A673 (cell line): ENCODE data around the gene C16orf74. TPM values are rescaled to one million over a fixed set of nuclear protein-coding genes. Genes with fewer than 3 reads are reported as not detected.
A peak's percentile ranks its signal among the peaks of the same experiment; 100 is the strongest.

Source experiments
- BruUV-seq: library from RNA; stranded (reverse); fragments of 400-500 nt; replicated peaks from 2 replicates; lab custom pipeline; 2021; lab: Mats Ljungman, UMichigan
- CTCF ChIA-PET: fragments of 300-600 bp; sonication (Branson Sonifier 250); formaldehyde crosslinking; loops from one replicate; lab custom pipeline; 2022; ENCODE audit warnings: antibody characterized with exemption; lab: Charles Lee
- POLR2A ChIA-PET: fragments of 300-600 bp; sonication (Branson Sonifier 250); formaldehyde crosslinking; loops from one replicate; lab custom pipeline; 2022; ENCODE audit warnings: antibody characterized with exemption; ENCODE audit not compliant: low non-redundant PET; lab: Charles Lee
- DNase-seq: peaks from one replicate; pipeline ENCODE4 v3.0.0-alpha.2; 2015; ENCODE audit warnings: low spot score
- H3K27ac ChIP-seq: fragments of 200-600 bp; sonication (generic); 2 replicates; pipeline ENCODE4 v1.5.1; 2016; ENCODE audit warnings: mixed run types, low read depth, mild to moderate bottlenecking, mixed read lengths, antibody characterized with exemption, low read length; ENCODE audit not compliant: poor library complexity, severe bottlenecking
- H3K27me3 ChIP-seq: fragments of 200-600 bp; sonication (generic); replicated peaks from 2 replicates; pipeline ENCODE4 v1.6.1; 2017; ENCODE audit warnings: mixed run types, low read depth, mild to moderate bottlenecking, mixed read lengths, antibody characterized with exemption, low read length; ENCODE audit not compliant: insufficient read depth, poor library complexity
- H3K36me3 ChIP-seq: fragments of 200-600 bp; sonication (generic); 2 replicates; pipeline ENCODE4 v1.6.1; 2016; ENCODE audit warnings: mixed run types, mild to moderate bottlenecking, mixed read lengths, antibody characterized with exemption, low read length; ENCODE audit not compliant: insufficient read depth, poor library complexity, severe bottlenecking
- H3K4me1 ChIP-seq: fragments of 200-600 bp; sonication (generic); 2 replicates; pipeline ENCODE4 v1.6.1; 2017; ENCODE audit warnings: mixed run types, mild to moderate bottlenecking, mixed read lengths, antibody characterized with exemption, low read length; ENCODE audit not compliant: insufficient read depth, poor library complexity, severe bottlenecking
- H3K4me3 ChIP-seq: fragments of 200-600 bp; sonication (generic); 2 replicates; pipeline ENCODE4 v1.5.1; 2016; ENCODE audit warnings: low read depth, mixed run types, mild to moderate bottlenecking, mixed read lengths, low read length; ENCODE audit not compliant: poor library complexity, severe bottlenecking
- H3K9me3 ChIP-seq: fragments of 200-600 bp; sonication (generic); 2 replicates; pipeline ENCODE4 v1.6.1; 2016; ENCODE audit warnings: mixed run types, low read depth, mild to moderate bottlenecking, mixed read lengths, antibody characterized with exemption, low read length; ENCODE audit not compliant: poor library complexity, severe bottlenecking
- EZH2 ChIP-seq: fragments of 200-600 bp; sonication (generic); IDR thresholded peaks from 2 replicates; pipeline ENCODE4 v1.6.1; 2017; ENCODE audit warnings: borderline replicate concordance, low read depth, mild to moderate bottlenecking, mixed read lengths, antibody characterized with exemption, low read length; ENCODE audit not compliant: poor library complexity, severe bottlenecking
- intact Hi-C: fragments of 100-400 bp; cut with micrococcal nuclease; formaldehyde crosslinking; loops from one replicate; pipeline ENCODE4 v1.10.0; 2022; ENCODE audit not compliant: unreplicated experiment
- total RNA-seq: library from RNA; stranded (reverse); gene quantifications from 2 replicates; pipeline ENCODE4 v1.2.3, GENCODE V29; 2021
- TF ChIP-seq, protein P1 (sequence below): fragments of 300-800, 200-600 bp; sonication (generic); conservative IDR thresholded peaks from 2 replicates; pipeline ENCODE4 v1.5.1; 2017; ENCODE audit warnings: low read depth, mild to moderate bottlenecking, antibody characterized with exemption, low read length, moderate library complexity, mixed read lengths

The C16orf74 gene
- total RNA-seq, 1 experiment from 2014 or later, result 3.8 TPM

DNA sequence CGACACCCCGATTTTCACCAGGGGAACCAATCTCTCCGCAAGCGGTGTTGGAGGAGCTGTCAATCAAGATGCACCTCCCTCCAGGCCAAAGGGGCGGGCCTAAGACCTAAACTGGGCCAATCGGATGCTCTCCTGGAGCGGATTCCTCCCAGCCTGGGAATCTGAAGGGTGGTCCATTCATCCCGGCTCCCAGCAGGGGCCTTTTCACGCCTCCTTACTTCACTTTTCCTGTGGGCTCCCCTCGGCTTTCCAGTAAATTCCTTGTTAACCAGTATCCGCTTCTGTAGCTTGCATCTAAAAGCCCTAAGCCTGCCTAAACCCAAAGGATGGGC, 17.1 kb downstream of the C16orf74 start:
- no peak for TF ChIP-seq EZH2
- TF ChIP-seq, protein P1, sequence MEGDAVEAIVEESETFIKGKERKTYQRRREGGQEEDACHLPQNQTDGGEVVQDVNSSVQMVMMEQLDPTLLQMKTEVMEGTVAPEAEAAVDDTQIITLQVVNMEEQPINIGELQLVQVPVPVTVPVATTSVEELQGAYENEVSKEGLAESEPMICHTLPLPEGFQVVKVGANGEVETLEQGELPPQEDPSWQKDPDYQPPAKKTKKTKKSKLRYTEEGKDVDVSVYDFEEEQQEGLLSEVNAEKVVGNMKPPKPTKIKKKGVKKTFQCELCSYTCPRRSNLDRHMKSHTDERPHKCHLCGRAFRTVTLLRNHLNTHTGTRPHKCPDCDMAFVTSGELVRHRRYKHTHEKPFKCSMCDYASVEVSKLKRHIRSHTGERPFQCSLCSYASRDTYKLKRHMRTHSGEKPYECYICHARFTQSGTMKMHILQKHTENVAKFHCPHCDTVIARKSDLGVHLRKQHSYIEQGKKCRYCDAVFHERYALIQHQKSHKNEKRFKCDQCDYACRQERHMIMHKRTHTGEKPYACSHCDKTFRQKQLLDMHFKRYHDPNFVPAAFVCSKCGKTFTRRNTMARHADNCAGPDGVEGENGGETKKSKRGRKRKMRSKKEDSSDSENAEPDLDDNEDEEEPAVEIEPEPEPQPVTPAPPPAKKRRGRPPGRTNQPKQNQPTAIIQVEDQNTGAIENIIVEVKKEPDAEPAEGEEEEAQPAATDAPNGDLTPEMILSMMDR, result no peak
- ChIA-PET POLR2A (no interaction called here), CTCF (no interaction called here)
- no peak overlapping the region for H3K4me3 ChIP-seq
- peak; percentile 75 for DNase-seq
- BruUV-seq, result no TSS peak
- no peaks in the 10 kb centered on the region for H3K9me3 ChIP-seq
- intact Hi-C loops, result no loop called here
- H3K27me3 ChIP-seq, result no peaks in the 10 kb centered on the region
- H3K36me3 ChIP-seq, result no peaks in the 10 kb centered on the region
- H3K4me1 ChIP-seq, result peaks cover 7% of the 10 kb centered on the region
- H3K27ac ChIP-seq, result no peak overlapping the region

DNA sequence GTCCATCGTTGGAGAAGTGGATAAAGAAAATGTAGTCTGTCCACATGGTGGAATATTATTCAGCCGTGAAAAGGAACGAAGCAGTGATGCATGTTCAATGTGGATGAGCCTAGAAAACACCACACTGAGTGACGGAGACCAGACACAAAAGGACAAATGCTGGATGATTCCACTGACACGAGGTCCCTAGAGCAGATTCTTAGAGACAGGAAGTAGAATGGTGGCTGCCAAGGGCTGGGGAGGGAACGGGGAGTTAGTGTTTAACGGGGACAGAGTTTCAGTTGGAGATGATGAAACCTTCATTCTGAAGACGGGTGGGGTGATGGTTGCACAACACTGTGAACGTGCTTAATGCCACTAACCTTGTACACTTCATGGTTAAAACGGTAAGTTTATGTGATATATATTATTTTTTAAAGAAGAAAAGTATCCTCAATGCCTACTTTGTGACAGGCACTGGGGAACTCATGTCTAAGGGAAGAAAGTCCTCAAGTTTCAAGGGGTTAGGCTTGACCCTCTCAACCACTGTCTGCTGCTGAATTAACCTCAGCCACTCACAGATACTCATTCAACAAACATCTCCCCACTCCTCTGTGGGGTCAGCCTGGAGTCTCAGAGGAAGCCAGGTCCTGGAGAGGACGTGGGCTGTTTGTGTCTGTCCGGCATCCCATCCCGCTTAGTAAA, 17.6 kb downstream of the C16orf74 start:
- no peak overlapping the region for H3K27ac ChIP-seq
- H3K36me3 ChIP-seq, result no peaks in the 10 kb centered on the region
- H3K27me3 ChIP-seq, result no peaks in the 10 kb centered on the region
- BruUV-seq, result no TSS peak
- ChIA-PET CTCF (no interaction called here), POLR2A (no interaction called here)
- no peak for TF ChIP-seq EZH2
- TF ChIP-seq, protein P1, result no peak
- peaks cover 7% of the 10 kb centered on the region for H3K4me1 ChIP-seq
- no peak for DNase-seq
- H3K4me3 ChIP-seq, result no peak overlapping the region
- H3K9me3 ChIP-seq, result no peaks in the 10 kb centered on the region
- intact Hi-C loops, result no loop called here

DNA sequence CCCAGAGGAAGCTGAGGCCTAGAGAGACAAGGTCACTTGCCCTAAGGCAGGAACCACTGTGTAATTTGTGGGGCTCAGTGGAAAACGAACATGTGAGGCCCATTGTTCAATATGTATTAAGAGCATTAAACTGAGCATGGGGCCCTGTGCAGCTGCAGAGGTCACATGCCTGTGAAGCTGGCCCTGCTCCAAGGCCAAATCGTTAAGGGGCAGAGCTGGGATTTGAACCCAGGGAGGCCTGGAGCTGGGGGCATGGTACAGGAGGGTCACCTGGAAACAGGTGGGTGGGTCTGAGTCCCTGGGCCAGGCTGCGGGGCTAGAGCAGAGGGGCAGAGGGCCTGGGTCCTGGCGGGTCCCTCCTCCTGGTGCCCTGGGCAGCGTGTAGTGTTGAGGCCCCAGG, 19.7 kb downstream of the C16orf74 start:
- Histone ChIP-seq H3K9me3 (no peaks in the 10 kb centered on the region), H3K4me1 (peaks cover 7% of the 10 kb centered on the region), H3K4me3 (no peak overlapping the region), H3K36me3 (no peaks in the 10 kb centered on the region), H3K27ac (no peak overlapping the region), H3K27me3 (no peaks in the 10 kb centered on the region)
- no TSS peak for BruUV-seq
- ChIA-PET POLR2A (no interaction called here), CTCF (no interaction called here)
- TF ChIP-seq, protein P1, result no peak
- no peak for TF ChIP-seq EZH2
- no peak for DNase-seq
- intact Hi-C loops, result no loop called here
